Large intestine (tissue), 3 donors: Measurements from ENCODE around the gene HCK. TPM values are rescaled to one million over a fixed set of nuclear protein-coding genes. Genes with fewer than 3 reads are reported as not detected.
A peak's percentile ranks its signal among the peaks of the same experiment; 100 is the strongest.

Source experiments
- DNase-seq, 2 donors: peaks; one replicate each; pipeline versions ENCODE4 v3.0.0 to v3.0.0-alpha.2; 2013
- H3K27ac ChIP-seq: one replicate; pipeline ENCODE4 v1.5.1; 2013; ENCODE audit warnings: low read length
- H3K27me3 ChIP-seq: 2 replicates; pipeline ENCODE4 v1.6.1; 2013; ENCODE audit warnings: low read length; ENCODE audit not compliant: control insufficient read depth, insufficient read depth
- H3K36me3 ChIP-seq: 2 replicates; pipeline ENCODE4 v1.6.1; 2013; ENCODE audit warnings: low read length; ENCODE audit not compliant: control insufficient read depth, insufficient read depth
- H3K4me1 ChIP-seq: one replicate; pipeline ENCODE4 v1.6.1; 2013; ENCODE audit warnings: low read length; ENCODE audit not compliant: control insufficient read depth, insufficient read depth
- H3K4me3 ChIP-seq: one replicate; pipeline ENCODE4 v1.5.1; 2013; ENCODE audit warnings: low read length
- H3K9me3 ChIP-seq: one replicate; pipeline ENCODE4 v1.6.1; 2013; ENCODE audit warnings: mild to moderate bottlenecking, low read depth, low read length, moderate library complexity; ENCODE audit not compliant: control insufficient read depth
- WGBS: methylation state at CpG from one replicate; pipeline ENCODE4 v1.1.5; 2013; ENCODE audit warnings: low lambda C conversion rate; ENCODE audit not compliant: insufficient coverage; 5-methylcytosine and 5-hydroxymethylcytosine counted together
- polyA plus RNA-seq: library from polyadenylated mRNA; unstranded; fragments of 120-200 nt; gene quantifications from one replicate; pipeline ENCODE4 v1.2.1, GENCODE V29; 2013

Gene HCK
- polyA plus RNA-seq, 1 donor: 10.8 TPM

DNA sequence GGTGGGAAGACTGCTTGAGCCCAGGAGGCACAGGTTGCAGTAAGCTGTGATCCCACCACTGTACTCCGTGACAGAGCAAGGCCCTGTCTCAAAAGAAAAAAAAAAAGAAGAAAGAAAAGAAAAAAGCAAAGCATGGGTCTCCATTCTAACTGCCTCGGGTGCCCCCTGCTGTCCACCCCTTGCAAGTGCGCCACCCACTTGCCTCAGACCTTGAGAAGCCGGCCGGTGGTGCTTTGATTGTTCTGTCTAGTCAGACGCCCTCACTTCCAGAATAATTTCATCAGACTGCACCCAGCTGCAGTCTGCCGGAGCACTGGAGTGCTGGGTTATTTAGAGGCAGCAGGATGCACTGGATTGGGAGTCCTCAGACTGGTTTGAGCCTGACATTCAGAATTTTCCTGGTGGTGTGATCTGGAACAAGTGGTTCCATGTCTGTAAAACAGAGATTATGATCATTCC, 39.9 kb downstream of the HCK start:
- Histone ChIP-seq H3K4me1 (no peaks in the 10 kb centered on the region), H3K9me3 (no peaks in the 10 kb centered on the region), H3K36me3 (no peaks in the 10 kb centered on the region), H3K27me3 (peaks cover 7% of the 10 kb centered on the region), H3K27ac (no peak overlapping the region), H3K4me3 (no peak overlapping the region)
- DNase-seq: peak; percentile 58 to 66
- WGBS: no CpG with 5 or more reads among the region's 7 CpGs

DNA sequence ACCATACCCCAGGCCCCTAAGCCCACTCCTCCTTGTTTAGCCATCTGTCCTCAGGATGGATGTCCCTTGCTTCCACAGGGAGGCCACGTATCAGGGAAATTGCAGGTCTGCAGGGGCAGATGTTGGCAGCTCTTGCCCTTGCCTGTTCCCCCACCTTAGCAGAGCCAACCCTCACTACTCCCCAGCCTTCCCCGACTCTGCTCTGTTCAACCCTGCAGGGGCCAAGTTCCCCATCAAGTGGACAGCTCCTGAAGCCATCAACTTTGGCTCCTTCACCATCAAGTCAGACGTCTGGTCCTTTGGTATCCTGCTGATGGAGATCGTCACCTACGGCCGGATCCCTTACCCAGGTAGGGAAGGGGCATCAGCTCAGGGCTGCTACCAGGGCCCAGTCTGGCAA, 46.7 kb downstream of the HCK start:
- Histone ChIP-seq H3K9me3 (no peaks in the 10 kb centered on the region), H3K4me1 (no peaks in the 10 kb centered on the region), H3K27ac (no peak overlapping the region), H3K27me3 (peaks cover 26% of the 10 kb centered on the region), H3K4me3 (no peak overlapping the region), H3K36me3 (no peaks in the 10 kb centered on the region)
- DNase-seq: no peak
- WGBS: 75% methylated on average over 1 of the region's 6 CpGs

DNA sequence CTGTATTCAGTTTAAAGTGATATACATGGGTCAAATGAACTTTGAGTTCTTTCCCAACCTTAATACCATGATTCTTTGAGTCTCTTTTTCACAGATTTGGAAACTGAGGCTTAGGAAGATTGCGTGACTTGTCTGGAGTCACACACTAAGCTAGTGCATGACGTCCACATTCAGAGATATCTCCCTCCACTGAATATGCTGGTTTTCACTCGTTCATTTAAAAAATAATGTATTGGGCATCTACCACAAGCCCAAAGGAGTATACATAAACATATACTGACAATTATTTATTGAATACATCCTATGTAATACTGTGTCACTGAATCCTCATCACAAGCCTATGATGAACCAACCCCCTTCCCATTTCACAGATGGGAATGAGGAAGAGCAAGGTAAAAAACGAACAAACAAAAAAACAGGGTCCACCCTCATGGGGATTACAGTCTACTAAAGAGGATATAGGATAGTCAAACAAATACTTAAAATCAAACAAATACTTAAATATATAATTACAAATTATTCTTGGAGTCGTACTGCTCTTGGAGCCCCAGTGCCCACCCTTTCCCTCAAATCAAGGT, 56.9 kb downstream of the HCK start:
- H3K4me3 ChIP-seq: peak overlapping the region; percentile 85
- peaks cover under 1% of the 10 kb centered on the region for H3K27me3 ChIP-seq
- H3K36me3 ChIP-seq: no peaks in the 10 kb centered on the region
- no peaks in the 10 kb centered on the region for H3K9me3 ChIP-seq
- peak overlapping the region; percentile 93 for H3K27ac ChIP-seq
- WGBS: 100% methylated on average over 1 of the region's 5 CpGs
- H3K4me1 ChIP-seq: peaks cover 17% of the 10 kb centered on the region
- DNase-seq: no peak

DNA sequence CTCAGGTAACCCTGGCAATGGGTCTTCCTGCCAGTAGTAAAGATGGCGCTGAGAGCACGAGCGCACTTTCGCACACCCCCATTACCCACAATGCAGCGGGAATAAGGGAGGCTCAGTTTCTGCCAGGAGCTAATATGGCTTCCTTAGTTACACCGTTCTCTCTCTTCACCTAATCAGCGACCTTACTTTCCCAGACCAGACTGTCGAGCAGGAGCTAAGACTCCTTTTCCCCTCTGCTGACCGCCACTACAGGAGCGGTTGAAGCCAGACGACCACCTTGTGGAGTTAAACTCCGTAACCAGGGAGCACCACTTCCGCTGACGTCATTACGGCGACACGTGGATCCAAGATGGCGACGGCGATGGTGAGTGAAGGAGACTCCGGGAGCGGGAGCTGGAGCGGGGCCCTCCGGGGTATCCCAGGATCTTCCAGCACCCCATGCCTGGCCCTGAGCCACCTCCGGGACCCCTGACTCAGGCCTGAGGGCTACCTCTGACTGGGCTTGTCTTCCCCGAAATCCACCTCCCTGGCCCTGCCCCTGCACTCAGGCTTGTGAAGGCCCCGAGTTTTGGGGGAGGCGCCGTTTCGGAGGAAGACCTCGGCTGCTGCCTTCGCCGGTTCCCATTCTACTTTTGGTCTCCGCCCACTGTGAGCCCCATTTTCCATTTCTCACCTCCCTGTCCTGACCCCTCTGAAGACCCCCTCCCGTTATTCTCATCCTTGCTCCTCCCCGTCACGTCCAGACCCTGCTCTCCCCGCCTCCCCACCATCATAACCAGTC, 57.5 kb downstream of the HCK start, which contains the start of gene TM9SF4:
TSS of gene TM9SF4 (plus strand) at position 323 of the 781 bp plus-strand sequence. CDS start at position 350, 27 bp downstream.
- Histone ChIP-seq H3K27ac (peak within 1 kb of the TSS; percentile 93), H3K36me3 (no peaks in the 10 kb centered on the region), H3K4me3 (peak within 1 kb of the TSS; percentile 85), H3K9me3 (no peaks in the 10 kb centered on the region), H3K27me3 (no peaks in the 10 kb centered on the region), H3K4me1 (peaks cover 20% of the 10 kb centered on the region)
- 4% methylated on average over 4 of the region's 38 CpGs for WGBS
- peak; percentile 91 to 97 for DNase-seq

DNA sequence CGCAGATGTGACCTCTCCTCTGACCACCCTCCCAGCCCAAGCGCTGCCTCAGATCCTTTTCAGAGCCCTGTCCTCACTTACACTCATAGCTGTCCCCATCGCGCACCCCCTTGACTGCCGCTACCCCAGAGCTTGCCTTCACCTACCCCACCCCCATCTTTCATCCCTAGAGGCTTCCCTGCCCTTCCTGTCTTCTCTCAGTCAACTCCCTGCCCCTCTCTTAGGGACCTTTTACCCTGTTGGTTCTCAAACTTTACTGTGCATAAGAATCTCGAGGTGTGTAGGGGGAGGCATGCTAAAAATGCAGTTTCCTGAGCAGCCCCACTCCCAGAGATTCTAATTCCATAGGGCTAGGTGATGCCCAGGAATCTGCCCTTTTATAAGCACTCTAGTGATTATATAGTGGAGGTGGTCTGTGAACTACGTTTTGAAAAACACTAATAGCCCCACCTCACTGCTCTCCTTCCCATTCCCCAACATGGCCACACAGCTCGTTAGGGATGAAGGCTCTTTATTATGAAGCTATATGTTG, 58.2 kb downstream of the HCK start:
- peaks cover 23% of the 10 kb centered on the region for H3K4me1 ChIP-seq
- WGBS: 0% methylated on average over 1 of the region's 8 CpGs
- peak in 1 of 2 donors; percentile 15 for DNase-seq

DNA sequence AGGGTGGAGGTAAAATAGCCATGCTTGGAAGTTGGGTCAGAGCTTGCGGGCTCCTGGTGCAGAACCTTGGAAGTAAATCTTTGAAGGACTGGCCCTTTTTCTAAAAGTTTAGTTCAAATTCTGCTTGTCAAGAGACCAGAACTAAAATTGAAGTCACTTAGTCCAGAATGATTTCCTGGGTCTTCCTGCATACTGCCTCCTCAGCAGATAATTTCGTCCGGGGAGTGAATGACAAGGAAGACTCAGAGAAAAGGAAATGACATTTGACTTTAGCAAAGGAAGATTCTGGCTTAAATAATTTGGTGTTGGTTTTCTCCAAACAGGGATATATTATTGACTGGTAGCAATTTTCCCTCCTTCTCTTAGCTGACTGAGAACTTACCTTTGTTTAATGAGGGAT, 58.7 kb downstream of the HCK start:
- H3K9me3 ChIP-seq: no peaks in the 10 kb centered on the region
- WGBS: no CpG with 5 or more reads among the region's 3 CpGs
- peak overlapping the region; percentile 93 for H3K27ac ChIP-seq
- H3K4me3 ChIP-seq: peak overlapping the region; percentile 85
- H3K27me3 ChIP-seq: no peaks in the 10 kb centered on the region
- peaks cover 7% of the 10 kb centered on the region for H3K36me3 ChIP-seq
- DNase-seq: no peak
- peaks cover 24% of the 10 kb centered on the region for H3K4me1 ChIP-seq

More for the DNA sequence above, 58.2 kb downstream of the HCK start:
- Histone ChIP-seq H3K4me3 (peak overlapping the region; percentile 85), H3K36me3 (peaks cover 4% of the 10 kb centered on the region), H3K27me3 (no peaks in the 10 kb centered on the region), H3K9me3 (no peaks in the 10 kb centered on the region), H3K27ac (peak overlapping the region; percentile 93)

DNA sequence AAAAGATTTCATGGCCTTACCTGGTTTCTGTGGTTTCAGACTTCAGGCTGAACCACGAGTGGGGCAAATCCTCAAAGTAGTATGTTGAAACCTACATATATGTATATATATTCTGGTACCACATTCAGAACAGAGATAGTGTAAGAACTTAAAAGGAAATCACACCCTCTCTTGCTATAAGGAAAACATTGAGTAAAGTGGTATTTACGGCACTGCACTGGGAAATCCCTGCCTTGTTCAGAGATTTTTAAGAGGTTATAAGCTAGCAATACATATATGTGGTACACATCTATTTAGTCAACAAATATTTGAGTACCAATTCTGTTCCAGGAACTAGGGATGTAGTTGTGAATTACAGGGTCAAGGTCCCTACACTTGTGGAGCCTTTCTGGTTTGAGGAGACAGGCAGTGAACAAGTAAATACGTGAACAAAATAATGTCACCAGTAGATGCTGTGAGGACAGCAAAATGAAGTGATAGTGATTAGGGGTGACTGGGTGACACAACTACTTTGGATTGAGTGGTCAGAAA, 59.2 kb downstream of the HCK start:
- Histone ChIP-seq H3K9me3 (no peaks in the 10 kb centered on the region), H3K27me3 (no peaks in the 10 kb centered on the region), H3K4me1 (peaks cover 24% of the 10 kb centered on the region), H3K4me3 (peak overlapping the region; percentile 85), H3K36me3 (peaks cover 7% of the 10 kb centered on the region), H3K27ac (peak overlapping the region; percentile 93)
- peak in 1 of 2 donors; percentile 29 for DNase-seq
- WGBS: 67% methylated on average over 1 of the region's 3 CpGs

DNA sequence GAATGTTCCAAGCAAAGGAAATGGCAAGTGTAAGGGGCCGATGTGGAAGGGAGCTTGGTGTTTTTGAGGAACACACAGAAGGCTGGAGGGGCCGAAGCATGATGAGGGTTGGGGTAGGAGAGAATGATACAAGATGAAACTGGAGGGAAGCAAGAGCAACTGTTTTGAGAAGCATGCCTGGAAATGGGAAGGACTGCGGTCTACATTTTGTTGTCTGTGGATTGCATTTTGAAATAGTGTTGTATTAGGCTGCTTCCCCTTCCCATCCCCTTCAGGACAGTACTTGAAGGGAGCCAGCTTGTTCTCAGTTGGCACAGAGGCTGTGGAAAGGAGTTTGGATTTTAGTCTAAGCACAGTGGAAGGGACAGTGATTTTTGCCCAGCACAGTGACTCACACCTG, 59.7 kb downstream of the HCK start:
- Histone ChIP-seq H3K4me1 (peaks cover 24% of the 10 kb centered on the region), H3K9me3 (no peaks in the 10 kb centered on the region), H3K27ac (peak overlapping the region; percentile 93), H3K36me3 (peaks cover 10% of the 10 kb centered on the region), H3K27me3 (no peaks in the 10 kb centered on the region), H3K4me3 (no peak overlapping the region)
- peak in 1 of 2 donors; percentile 24 for DNase-seq
- WGBS: 100% methylated on average over 1 of the region's 3 CpGs

DNA sequence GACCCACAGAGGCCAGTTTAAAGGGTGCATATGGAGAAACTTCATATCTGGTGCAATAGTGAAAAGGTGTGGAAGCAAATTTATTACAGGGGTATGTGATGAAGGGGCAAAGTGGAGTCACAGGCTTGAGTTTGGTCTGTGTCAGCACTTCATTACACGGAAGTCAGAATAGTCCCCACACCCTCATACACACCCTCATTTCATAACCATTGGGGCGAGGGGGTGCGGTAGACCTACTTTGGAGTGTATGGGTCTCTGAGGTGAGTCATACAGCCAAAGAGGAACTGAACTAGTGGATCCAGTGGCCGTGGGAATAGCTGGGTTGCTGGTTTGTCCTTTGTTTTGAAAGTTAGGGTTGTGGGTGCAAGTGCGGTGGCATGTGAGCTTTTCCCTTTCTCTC, 60.8 kb downstream of the HCK start:
- no CpG with 5 or more reads among the region's 5 CpGs for WGBS
- Histone ChIP-seq H3K27me3 (no peaks in the 10 kb centered on the region), H3K27ac (peak overlapping the region; percentile 93), H3K9me3 (no peaks in the 10 kb centered on the region), H3K4me1 (peaks cover 24% of the 10 kb centered on the region), H3K4me3 (no peak overlapping the region), H3K36me3 (peaks cover 10% of the 10 kb centered on the region)
- peak; percentile 91 to 93 for DNase-seq

DNA sequence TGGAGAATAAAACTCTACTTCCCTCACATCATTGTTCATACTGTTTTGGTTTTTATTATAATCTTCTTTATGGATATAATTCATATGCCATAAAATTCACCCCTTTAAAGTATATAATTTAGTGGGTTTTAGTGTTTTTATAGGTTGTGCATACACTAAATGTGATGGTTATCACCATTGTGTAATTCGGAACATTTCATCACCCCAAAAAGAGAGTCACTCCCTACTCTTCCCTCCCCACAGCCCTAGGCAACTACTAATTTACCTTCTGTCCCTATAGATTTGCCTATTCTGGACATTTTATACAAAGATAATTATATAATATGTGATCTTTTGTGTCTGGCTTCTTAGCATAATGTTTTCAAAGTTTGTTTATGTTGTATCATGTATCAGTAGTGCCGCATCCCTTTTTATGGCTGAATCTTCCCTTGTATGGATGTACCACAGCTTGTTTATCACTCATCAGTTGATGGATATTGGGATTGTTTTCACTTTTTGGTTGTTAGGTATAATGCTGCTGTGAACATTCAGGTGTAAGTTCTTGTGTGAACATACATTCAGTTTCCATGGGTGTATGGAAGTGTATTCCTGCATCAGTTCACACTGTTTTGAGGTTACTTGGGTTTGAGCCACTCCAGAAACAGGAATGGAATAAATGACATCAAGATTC, 61.7 kb downstream of the HCK start:
- H3K27ac ChIP-seq: peak overlapping the region; percentile 86
- WGBS: no CpG with 5 or more reads among the region's 2 CpGs

More for the DNA sequence above, 61.7 kb downstream of the HCK start:
- Histone ChIP-seq H3K36me3 (peaks cover 12% of the 10 kb centered on the region), H3K4me1 (peaks cover 24% of the 10 kb centered on the region), H3K27me3 (no peaks in the 10 kb centered on the region), H3K4me3 (no peak overlapping the region), H3K9me3 (no peaks in the 10 kb centered on the region)
- DNase-seq: no peak
